HCT116 (cell line): Measurements from ENCODE around the gene GLIPR1. TPM values are rescaled to one million over a fixed set of nuclear protein-coding genes. Genes with fewer than 3 reads are reported as not detected.

Experiments
- ATAC-seq: fragments of 200-7000 bp; cut with Tn5 transposase; 2 replicates; pipeline ENCODE4 v1.9.1; 2020; ENCODE audit warnings: mild to moderate bottlenecking, moderate library complexity
- BruUV-seq: library from RNA; stranded (reverse); fragments of 400-500 nt; replicated peaks from 2 replicates; lab custom pipeline; 2021; lab: Mats Ljungman, UMichigan
- CTCF ChIA-PET: fragments of 300-600 bp; sonication (Branson Sonifier 250); formaldehyde crosslinking; loops from one replicate; lab custom pipeline; 2021; ENCODE audit warnings: antibody characterized with exemption; lab: Charles Lee
- POLR2A ChIA-PET: fragments of 300-600, 350-600 bp; sonication (Branson Sonifier 250); formaldehyde crosslinking; loops from one replicate; lab custom pipeline; 2021; ENCODE audit warnings: antibody characterized with exemption; lab: Charles Lee
- RAD21 ChIA-PET, 2 experiments: fragments of 300-600 bp; sonication (Branson Sonifier 250); formaldehyde crosslinking; loops; one replicate each; lab custom pipeline; 2023; ENCODE audit warnings: low total read pairs in 2 of 2; ENCODE audit not compliant: uncharacterized antibody in 2 of 2, unreplicated experiment in 2 of 2, low non-redundant PET in 1 of 2; lab: Charles Lee
- DNase-seq: peaks from one replicate; pipeline ENCODE4 v3.0.0-alpha.2; 2010; ENCODE audit warnings: low read depth, low spot score
- H2AFZ ChIP-seq: fragments of 200-600 bp; shearing (Covaris generic), sonication (generic); 2 replicates; pipeline ENCODE4 v1.6.1; 2017; ENCODE audit warnings: low read depth, mixed run types, mixed read lengths, antibody characterized with exemption, low read length; ENCODE audit not compliant: poor library complexity, severe bottlenecking
- H3K27ac ChIP-seq: 2 replicates; pipeline ENCODE4 v1.5.1; 2012; ENCODE audit warnings: low read depth, low read length
- H3K27me3 ChIP-seq: fragments of 200-600 bp; sonication (generic); 2 replicates; pipeline ENCODE4 v1.6.1; 2016; ENCODE audit warnings: mixed run types, low read length, mixed read lengths; ENCODE audit not compliant: insufficient read depth
- H3K36me3 ChIP-seq, 2 experiments: fragments of 200-500 bp in 1 of 2; fragments of 200-600 bp in 1 of 2; sonication (Bioruptor generic) in 1 of 2; sonication (generic) in 1 of 2; 2 replicates each; pipeline versions ENCODE4 v1.5.1 to v1.6.1; 2014 to 2016; ENCODE audit warnings: low read length in 2 of 2, inconsistent platforms in 1 of 2, mixed read lengths in 1 of 2, mixed run types in 1 of 2; ENCODE audit not compliant: insufficient read depth in 2 of 2, control insufficient read depth in 1 of 2
- H3K4me1 ChIP-seq, 2 experiments: fragments of 200-600 bp in 1 of 2; sonication (generic) in 1 of 2; 2 replicates each; pipeline versions ENCODE4 v1.5.1 to v1.6.1; 2012 to 2017; ENCODE audit warnings: low read length in 2 of 2, inconsistent platforms in 1 of 2, mild to moderate bottlenecking in 1 of 2, mixed read lengths in 1 of 2, mixed run types in 1 of 2, moderate library complexity in 1 of 2; ENCODE audit not compliant: insufficient read depth in 2 of 2, control insufficient read depth in 1 of 2
- H3K4me2 ChIP-seq: fragments of 200-600 bp; sonication (generic); 2 replicates; pipeline ENCODE4 v1.6.1; 2017; ENCODE audit warnings: mixed run types, low read length, mixed read lengths
- H3K4me3 ChIP-seq, 2 experiments: fragments of 200-600 bp in 1 of 2; sonication (generic) in 1 of 2; replicated peaks in 1 of 2; 2 replicates each; pipeline ENCODE4 v1.5.1; 2011 to 2016; ENCODE audit warnings: low read length in 2 of 2, control low read depth in 1 of 2, low read depth in 1 of 2, mild to moderate bottlenecking in 1 of 2, mixed read lengths in 1 of 2, mixed run types in 1 of 2
- H3K79me2 ChIP-seq: fragments of 200-600 bp; sonication (generic); 2 replicates; pipeline ENCODE4 v1.6.1; 2017; ENCODE audit warnings: mild to moderate bottlenecking, mixed run types, low read length, moderate library complexity, mixed read lengths; ENCODE audit not compliant: insufficient read depth
- H3K9ac ChIP-seq: fragments of 200-600 bp; sonication (generic); 2 replicates; pipeline ENCODE4 v1.6.1; 2016; ENCODE audit warnings: low read length, mixed read lengths
- H3K9me2 ChIP-seq: fragments of 200-600 bp; sonication (generic), shearing (Covaris generic); 2 replicates; pipeline ENCODE4 v1.6.1; 2017; ENCODE audit warnings: mixed run types, mild to moderate bottlenecking, moderate library complexity; ENCODE audit not compliant: insufficient read depth
- H3K9me3 ChIP-seq, 2 experiments: fragments of 200-500 bp in 1 of 2; fragments of 200-600 bp in 1 of 2; sonication (Bioruptor generic) in 1 of 2; sonication (generic) in 1 of 2; 2 replicates each; pipeline ENCODE4 v1.6.1; 2014 to 2017; ENCODE audit warnings: low read length in 2 of 2, mixed read lengths in 2 of 2, inconsistent platforms in 1 of 2, low read depth in 1 of 2, mild to moderate bottlenecking in 1 of 2, mixed run types in 1 of 2, moderate library complexity in 1 of 2; ENCODE audit not compliant: control insufficient read depth in 1 of 2, insufficient read depth in 1 of 2
- H4K20me1 ChIP-seq: fragments of 200-600 bp; sonication (generic), shearing (Covaris generic); 2 replicates; pipeline ENCODE4 v1.6.1; 2017; ENCODE audit warnings: mixed run types, mild to moderate bottlenecking, moderate library complexity; ENCODE audit not compliant: insufficient read depth
- CBX3 ChIP-seq: IDR thresholded peaks from 2 replicates; pipeline ENCODE4 v1.6.1; 2012; ENCODE audit warnings: low read depth
- CEBPB ChIP-seq: IDR thresholded peaks from 2 replicates; pipeline ENCODE4 v1.6.1; 2012; ENCODE audit warnings: low read depth
- EZH2phosphoT487 ChIP-seq: fragments of 200-600 bp; IDR thresholded peaks from 2 replicates; pipeline ENCODE4 v1.6.1; 2018; ENCODE audit warnings: antibody characterized with exemption, borderline replicate concordance
- POLR2AphosphoS5 ChIP-seq: IDR thresholded peaks from 2 replicates; pipeline ENCODE4 v1.6.1; 2011; ENCODE audit warnings: mild to moderate bottlenecking, low read depth, low read length, moderate library complexity
- RAD21 ChIP-seq: IDR thresholded peaks from 2 replicates; pipeline ENCODE4 v1.6.1; 2012; ENCODE audit warnings: low read depth, mild to moderate bottlenecking
- SIN3A ChIP-seq: IDR thresholded peaks from 2 replicates; pipeline ENCODE4 v1.6.1; 2012; ENCODE audit warnings: low read depth
- SRF ChIP-seq: IDR thresholded peaks from 2 replicates; pipeline ENCODE4 v1.6.1; 2012; ENCODE audit warnings: low read depth
- ZBTB33 ChIP-seq: IDR thresholded peaks from 2 replicates; pipeline ENCODE4 v1.6.1; 2011; ENCODE audit warnings: mild to moderate bottlenecking, low read length, moderate library complexity; ENCODE audit not compliant: insufficient replicate concordance; ENCODE audit errors: extremely low read depth
- ZNF274 ChIP-seq: fragments of 200-500 bp; sonication (Bioruptor generic); IDR thresholded peaks from 2 replicates; pipeline ENCODE4 v1.6.1; 2014; ENCODE audit warnings: mild to moderate bottlenecking, low read depth, low read length, inconsistent platforms
- intact Hi-C: fragments of 100-400 bp; cut with micrococcal nuclease; formaldehyde crosslinking; loops from 2 replicates; pipeline ENCODE4 v1.10.0; 2022
- total RNA-seq: library from RNA; stranded (reverse); gene quantifications from one replicate; pipeline ENCODE4 v1.2.1, GENCODE V29; 2021; ENCODE audit not compliant: unreplicated experiment

The GLIPR1 gene
- total RNA-seq, 1 experiment from 2014 or later = 0.39 TPM

- H4K20me1 ChIP-seq = no peaks in the 10 kb centered on the region
- TF ChIP-seq SIN3A (no peak), CEBPB (no peak), ZBTB33 (no peak)
- TF ChIP-seq, all 23 proteins: peak for 0
- no peaks in the 10 kb centered on the region for H3K27me3 ChIP-seq
- CTCF ChIA-PET = no interaction called here
- H3K27ac ChIP-seq = no peak overlapping the region
- no TSS peak for BruUV-seq
- POLR2A ChIA-PET = no interaction called here
- H2AFZ ChIP-seq = no peak overlapping the region
- no peak overlapping the region for H3K4me3 ChIP-seq
- no peak for ATAC-seq
- DNase-seq = no peak
- no peaks in the 10 kb centered on the region for H3K36me3 ChIP-seq
- RAD21 ChIA-PET = no interaction called here
- no peak overlapping the region for H3K4me2 ChIP-seq
- intact Hi-C loops = no loop called here
- no peaks in the 10 kb centered on the region for H3K9me2 ChIP-seq
- no peak overlapping the region for H3K9ac ChIP-seq
- peaks cover 2 to 14% of the 10 kb centered on the region in 2 experiments; a peak in 3 of 4 replicates for H3K4me1 ChIP-seq
- H3K9me3 ChIP-seq = no peaks in the 10 kb centered on the region
- no peaks in the 10 kb centered on the region for H3K79me2 ChIP-seq
These were observed 4.5 kb upstream of the GLIPR1 start for GRCh38 chr12:75476071-75476470.

- CTCF ChIA-PET = no interaction called here
- no TSS peak for BruUV-seq
These were observed 3.4 kb upstream of the GLIPR1 start for GRCh38 chr12:75477137-75477536.

More at GRCh38 chr12:75477137-75477536, 3.4 kb upstream of the GLIPR1 start:
- Histone ChIP-seq H3K4me1 (peaks cover 2 to 16% of the 10 kb centered on the region in 2 experiments; a peak in 3 of 4 replicates), H3K4me3 (no peak overlapping the region), H3K36me3 (no peaks in the 10 kb centered on the region), H3K9ac (no peak overlapping the region), H3K27me3 (no peaks in the 10 kb centered on the region), H3K9me2 (no peaks in the 10 kb centered on the region), H2AFZ (no peak overlapping the region), H4K20me1 (no peaks in the 10 kb centered on the region), H3K79me2 (no peaks in the 10 kb centered on the region), H3K9me3 (no peaks in the 10 kb centered on the region), H3K4me2 (no peak overlapping the region), H3K27ac (no peak overlapping the region)
- intact Hi-C loops = no loop called here
- DNase-seq = no peak
- TF ChIP-seq ZNF274 = no peak
- no peak for TF ChIP-seq CBX3
- TF ChIP-seq POLR2AphosphoS5 = no peak
- TF ChIP-seq RAD21 = no peak
- TF ChIP-seq EZH2phosphoT487 = no peak
- no peak for TF ChIP-seq SRF
- ATAC-seq = no peak
- ChIA-PET POLR2A (no interaction called here), RAD21 (no interaction called here)
